Neural crest cell (in vitro differentiated cells): ENCODE results near the gene PPP3CA. TPM values are rescaled to one million over a fixed set of nuclear protein-coding genes. Genes with fewer than 3 reads are reported as not detected.

ENCODE experiments used
- DNase-seq: peaks from one replicate; pipeline ENCODE4 v3.0.0; 2021; ENCODE audit warnings: low read depth, mixed read lengths, low spot score
- H3K27ac Mint-ChIP-seq: one replicate; pipeline ENCODE4 v1.8.0; 2021; ENCODE audit warnings: mild to moderate bottlenecking, mixed read lengths; ENCODE audit not compliant: unreplicated experiment
- H3K27me3 Mint-ChIP-seq: 2 replicates; pipeline ENCODE4 v1.8.0; 2021; ENCODE audit warnings: low read depth, mild to moderate bottlenecking, mixed read lengths
- H3K36me3 Mint-ChIP-seq: 2 replicates; pipeline ENCODE4 v1.8.0; 2021; ENCODE audit warnings: low read depth, mild to moderate bottlenecking, mixed read lengths
- H3K4me1 Mint-ChIP-seq: 2 replicates; pipeline ENCODE4 v1.8.0; 2021; ENCODE audit warnings: mixed read lengths
- H3K4me3 Mint-ChIP-seq: one replicate; pipeline ENCODE4 v1.8.0; 2021; ENCODE audit warnings: mild to moderate bottlenecking, mixed read lengths
- H3K9me3 Mint-ChIP-seq: 2 replicates; pipeline ENCODE4 v1.8.0; 2021; ENCODE audit warnings: mixed read lengths
- CTCF ChIP-seq: fragments of 200-600 bp; sonication (generic); conservative IDR thresholded peaks from 2 replicates; pipeline ENCODE4 v1.5.0; 2021; ENCODE audit warnings: antibody characterized with exemption, mild to moderate bottlenecking
- total RNA-seq: library from RNA; stranded (reverse); gene quantifications from 2 replicates; pipeline ENCODE4 v1.2.1, GENCODE V29; 2021

Gene PPP3CA
- total RNA-seq, 1 donor from 2014 or later, result 12.2 TPM

GRCh38 chr4:101258883-101259282 is 88.4 kb downstream of the PPP3CA start:
- no peak overlapping the region for H3K4me3 Mint-ChIP-seq
- H3K27ac Mint-ChIP-seq, result no peak overlapping the region
- peaks cover 3% of the 10 kb centered on the region for H3K9me3 Mint-ChIP-seq
- no peak for DNase-seq
- H3K4me1 Mint-ChIP-seq, result peaks cover 14% of the 10 kb centered on the region
- H3K27me3 Mint-ChIP-seq, result no peaks in the 10 kb centered on the region
- no peak for TF ChIP-seq CTCF
- no peaks in the 10 kb centered on the region for H3K36me3 Mint-ChIP-seq

- Mint-ChIP-seq H3K4me1 (no peaks in the 10 kb centered on the region), H3K36me3 (no peaks in the 10 kb centered on the region), H3K27me3 (no peaks in the 10 kb centered on the region), H3K4me3 (no peak overlapping the region), H3K9me3 (peaks cover 3% of the 10 kb centered on the region), H3K27ac (no peak overlapping the region)
- TF ChIP-seq CTCF, result no peak
- DNase-seq, result no peak
Measured at GRCh38 chr4:101256222-101256621, 91.1 kb downstream of the PPP3CA start.

- no peak for DNase-seq
- no peak for TF ChIP-seq CTCF
- H3K27me3 Mint-ChIP-seq, result no peaks in the 10 kb centered on the region
- peaks cover 3% of the 10 kb centered on the region for H3K9me3 Mint-ChIP-seq
- H3K4me3 Mint-ChIP-seq, result no peak overlapping the region
- H3K27ac Mint-ChIP-seq, result no peak overlapping the region
- no peaks in the 10 kb centered on the region for H3K36me3 Mint-ChIP-seq
- H3K4me1 Mint-ChIP-seq, result no peaks in the 10 kb centered on the region
Measured at GRCh38 chr4:101254776-101255175, 92.5 kb downstream of the PPP3CA start.

- Mint-ChIP-seq H3K4me3 (no peak overlapping the region), H3K27ac (no peak overlapping the region), H3K9me3 (no peaks in the 10 kb centered on the region), H3K4me1 (no peaks in the 10 kb centered on the region), H3K36me3 (no peaks in the 10 kb centered on the region), H3K27me3 (no peaks in the 10 kb centered on the region)
- no peak for DNase-seq
- TF ChIP-seq CTCF, result no peak
Measured at GRCh38 chr4:101253121-101253520, 94.2 kb downstream of the PPP3CA start.

GRCh38 chr4:101252721-101253120 is 94.6 kb downstream of the PPP3CA start:
- Mint-ChIP-seq H3K27me3 (no peaks in the 10 kb centered on the region), H3K9me3 (no peaks in the 10 kb centered on the region), H3K36me3 (no peaks in the 10 kb centered on the region), H3K27ac (no peak overlapping the region), H3K4me1 (no peaks in the 10 kb centered on the region), H3K4me3 (no peak overlapping the region)
- no peak for TF ChIP-seq CTCF
- DNase-seq, result no peak

GRCh38 chr4:101251261-101251660 is 96.1 kb downstream of the PPP3CA start:
- Mint-ChIP-seq H3K27me3 (no peaks in the 10 kb centered on the region), H3K4me3 (no peak overlapping the region), H3K9me3 (no peaks in the 10 kb centered on the region)

More at GRCh38 chr4:101251261-101251660, 96.1 kb downstream of the PPP3CA start:
- Mint-ChIP-seq H3K36me3 (no peaks in the 10 kb centered on the region), H3K4me1 (no peaks in the 10 kb centered on the region), H3K27ac (no peak overlapping the region)
- no peak for TF ChIP-seq CTCF
- no peak for DNase-seq
